Fibroblast of lung (primary cell): ENCODE measurements around the gene INPP1.

Experiments
- CTCF ChIP-seq, 2 donors: IDR thresholded peaks in 1 of 2; conservative IDR thresholded peaks in 1 of 2; 1 replicate in 1 of 2; 2 replicates in 1 of 2; pipeline ENCODE4 v1.5.1; 2011 to 2012; ENCODE audit warnings: low read length in 2 of 2, control low read depth in 1 of 2, inconsistent platforms in 1 of 2, low read depth in 1 of 2, mild to moderate bottlenecking in 1 of 2
- EZH2 ChIP-seq: IDR thresholded peaks from 2 replicates; pipeline ENCODE4 v1.5.1; 2012; ENCODE audit warnings: low read length, control low read depth, mild to moderate bottlenecking; ENCODE audit errors: missing control alignments

- no peak for TF ChIP-seq CTCF (conservative IDR thresholded peaks at IDR 0.05 in 1 of 2, IDR thresholded peaks at IDR 0.05 in 1 of 2; ENCODE audit: low read depth in 1 of 2, low read length in 2 of 2)
- TF ChIP-seq EZH2: no peak
These were observed 7.0 kb upstream of the INPP1 start for GRCh38 chr2:190336420-190336819.
